HG02763 (cell line): ENCODE data around the gene PROCR.
"Not testable (repeated sequence)": the region's sequence is repeated elsewhere in the genome, so short reads cannot be mapped to it uniquely, and the experiment has no call there.

Experiments used
- ATAC-seq: cut with Tn5 transposase; IDR thresholded peaks from one replicate; pipeline ENCODE4 v1.9.1; 2021; ENCODE audit warnings: mild to moderate bottlenecking, moderate library complexity; ENCODE audit not compliant: unreplicated experiment

The PROCR gene

DNA sequence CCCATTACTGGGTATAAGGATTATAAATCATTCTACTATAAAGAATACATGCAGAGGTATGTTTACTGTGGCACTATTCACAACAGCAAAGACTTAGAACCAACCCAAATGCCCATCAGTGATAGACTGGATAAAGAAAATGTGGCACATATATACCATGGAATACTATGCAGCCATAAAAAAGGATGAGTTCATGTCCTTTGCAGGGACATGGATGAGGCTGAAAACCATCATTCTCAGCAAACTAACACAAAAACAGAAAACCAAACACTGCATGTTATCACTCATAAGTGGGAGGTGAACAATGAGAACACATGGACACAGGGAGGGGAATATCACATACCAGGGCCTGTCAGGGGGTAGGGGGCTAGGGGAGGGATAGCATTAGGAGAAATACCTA, 7.3 kb upstream of the PROCR start:
- ATAC-seq = not testable (repeated sequence)

DNA sequence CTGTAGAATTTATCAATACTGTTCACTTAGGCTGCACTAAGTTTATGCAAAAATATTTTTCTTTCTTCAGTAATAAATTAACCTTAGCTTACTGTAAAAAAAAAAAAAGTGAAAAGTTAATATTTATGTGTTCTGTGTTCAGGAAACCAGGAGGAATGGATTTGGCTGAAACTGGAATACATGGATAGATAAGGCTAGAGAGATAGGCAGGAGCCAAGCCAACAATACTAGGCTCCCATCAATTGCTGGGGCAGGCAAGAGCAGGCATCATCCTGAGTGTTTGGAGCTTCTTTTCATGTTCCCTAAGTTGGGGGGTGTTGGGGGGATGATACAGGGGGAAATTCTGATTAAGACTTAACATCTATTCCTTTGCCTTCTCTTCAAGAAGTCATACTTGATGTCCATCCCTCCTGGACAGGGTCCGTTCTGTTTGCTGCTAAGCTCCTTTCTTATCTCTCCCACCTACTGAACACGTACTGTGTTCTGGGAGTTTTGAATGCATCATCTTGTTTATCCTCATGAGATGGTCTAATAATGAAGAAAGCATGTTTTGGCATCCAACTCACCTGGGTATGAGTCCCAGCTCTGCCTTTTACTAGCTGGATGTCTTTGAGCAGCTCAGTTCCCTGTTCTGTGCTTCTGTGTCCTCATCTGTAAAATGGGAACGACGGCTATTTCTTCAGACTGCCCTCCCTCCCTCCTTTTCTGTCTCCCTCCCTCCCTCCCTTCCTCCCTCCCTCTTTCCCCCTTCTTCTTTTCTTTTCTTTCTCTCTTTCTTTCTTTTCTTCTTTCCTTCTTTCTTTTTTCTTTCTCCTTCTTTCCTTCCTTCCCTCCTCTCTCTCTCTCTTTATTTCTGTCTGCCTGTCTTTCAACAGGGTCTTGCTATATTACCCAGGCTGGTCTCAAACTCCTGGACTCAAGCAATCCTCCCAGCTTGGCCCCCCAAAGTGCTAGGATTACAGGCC, 6.4 kb upstream of the PROCR start:
- no peak for ATAC-seq

GRCh38 chr20:35166242-35166830, 5.5 kb upstream of the PROCR start:
- no peak for ATAC-seq

DNA sequence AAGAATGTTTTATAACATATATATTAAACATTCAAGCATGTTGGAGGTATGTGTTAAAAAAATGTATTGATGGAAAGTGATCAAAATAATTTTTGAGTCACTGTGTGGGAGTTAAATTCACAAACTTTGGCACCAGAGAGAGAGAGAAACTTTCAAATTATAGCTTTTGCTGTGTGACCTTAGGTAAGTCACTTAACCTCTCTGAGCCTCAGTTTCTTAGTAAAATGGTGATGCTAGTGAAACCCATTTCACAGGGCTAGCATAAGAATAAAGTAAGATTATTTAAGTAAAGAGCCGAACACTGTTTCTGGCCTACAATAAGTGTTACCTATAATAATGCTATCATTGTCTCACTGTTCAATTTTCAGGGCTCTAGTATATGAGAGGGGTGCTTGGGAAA, 4.1 kb upstream of the PROCR start:
- ATAC-seq = no peak

DNA sequence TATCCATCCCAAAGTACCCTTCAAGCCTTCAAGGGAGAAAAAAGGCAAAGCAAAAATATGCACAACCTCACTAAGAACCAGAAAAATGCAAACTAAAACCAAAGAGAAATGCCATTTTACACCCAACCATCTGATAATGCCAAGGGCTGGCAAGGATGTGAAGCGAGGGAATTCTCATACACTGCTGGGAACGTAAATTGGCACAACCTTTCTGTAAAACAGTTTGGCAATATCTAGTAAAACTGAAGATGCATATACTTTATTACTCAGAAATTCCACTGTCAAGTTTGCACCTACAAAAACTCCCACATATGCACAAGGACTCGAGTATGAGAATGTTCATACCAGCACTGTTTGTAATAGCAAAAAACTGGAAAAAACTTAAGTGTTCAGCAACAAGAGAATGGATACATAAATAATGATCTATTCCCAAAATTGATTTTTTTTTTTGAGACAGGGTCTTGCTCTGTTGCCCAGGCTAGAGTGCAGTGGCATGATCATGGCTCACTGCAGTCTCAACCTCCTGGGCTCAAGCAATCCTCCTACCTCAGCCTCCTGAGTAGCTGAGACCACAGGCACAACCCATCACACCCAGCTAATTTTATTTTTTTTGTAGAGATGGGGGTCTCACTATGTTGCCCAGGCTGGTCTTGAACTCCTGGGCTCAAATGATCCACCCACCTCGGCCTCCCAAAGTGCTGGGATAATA, 3.0 kb upstream of the PROCR start:
- not testable (repeated sequence) for ATAC-seq

DNA sequence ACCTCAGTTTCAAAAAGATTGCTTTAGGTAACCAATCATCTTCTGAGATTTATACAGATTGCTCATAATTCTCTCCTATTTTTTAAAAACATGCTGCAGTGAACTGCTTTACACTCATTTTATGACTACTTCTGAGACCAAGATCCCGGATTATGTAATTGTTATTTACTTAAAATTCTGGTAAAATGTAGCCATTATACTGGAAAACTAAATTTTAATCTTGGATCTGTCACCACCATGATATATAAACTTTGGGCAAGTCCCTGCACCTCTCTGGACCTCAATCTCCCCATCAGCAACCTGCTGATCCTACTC, 477 bp upstream of the PROCR start:
- no peak for ATAC-seq

DNA sequence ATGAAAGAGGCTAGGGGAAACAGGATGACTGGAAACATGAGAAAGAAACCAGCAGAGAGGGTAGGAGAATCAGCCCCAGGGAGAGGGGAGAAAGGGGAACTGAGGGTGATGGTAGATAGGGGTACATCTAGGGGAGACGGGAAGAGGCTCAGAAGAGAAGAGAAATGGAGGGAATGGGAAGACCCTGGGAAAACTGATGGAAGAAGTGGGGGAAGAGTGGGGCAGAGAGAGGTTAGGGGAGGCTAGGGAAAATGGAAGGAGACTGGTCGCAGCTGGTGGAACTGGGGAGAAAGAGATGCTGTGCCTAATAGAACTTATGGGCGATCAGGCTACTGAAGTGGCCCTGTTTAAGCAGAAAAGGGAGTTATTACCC, 548 bp downstream of the PROCR start:
- no peak for ATAC-seq

DNA sequence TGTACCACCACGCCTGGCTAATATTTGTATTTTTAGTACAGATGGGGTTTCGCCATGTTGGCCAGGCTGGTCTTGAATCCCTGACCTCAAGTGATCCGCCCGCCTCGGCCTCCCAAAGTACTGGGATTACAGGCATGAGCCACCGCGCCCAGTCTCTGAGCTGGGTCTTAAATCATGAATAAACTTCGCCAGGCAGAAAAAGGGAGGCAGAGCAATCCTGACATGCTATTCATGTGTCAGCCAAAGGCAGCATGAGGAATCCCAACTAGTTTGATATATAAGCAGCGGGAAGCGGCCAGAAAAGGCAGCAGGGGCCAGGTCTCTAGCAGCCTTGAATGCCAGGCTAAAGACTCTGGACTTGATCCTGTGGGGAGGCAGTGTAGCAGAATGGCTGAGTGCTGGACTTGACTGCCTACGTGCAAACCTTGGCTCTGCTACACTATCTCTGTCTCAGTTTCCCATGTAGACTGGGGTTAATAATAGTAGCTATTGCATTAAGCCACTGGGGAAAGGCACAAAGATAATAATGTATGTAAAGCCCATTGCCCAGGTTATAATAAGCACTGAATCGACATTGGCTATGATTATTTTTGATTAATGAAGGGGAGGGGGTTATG, 1.8 kb downstream of the PROCR start:
- no peak for ATAC-seq

- no peak for ATAC-seq
Measured at GRCh38 chr20:35174458-35175216, 2.8 kb downstream of the PROCR start.

- ATAC-seq = no peak
Measured at GRCh38 chr20:35176132-35176531, 4.3 kb downstream of the PROCR start.

- no peak for ATAC-seq
Measured at GRCh38 chr20:35179292-35180212, 7.7 kb downstream of the PROCR start.

DNA sequence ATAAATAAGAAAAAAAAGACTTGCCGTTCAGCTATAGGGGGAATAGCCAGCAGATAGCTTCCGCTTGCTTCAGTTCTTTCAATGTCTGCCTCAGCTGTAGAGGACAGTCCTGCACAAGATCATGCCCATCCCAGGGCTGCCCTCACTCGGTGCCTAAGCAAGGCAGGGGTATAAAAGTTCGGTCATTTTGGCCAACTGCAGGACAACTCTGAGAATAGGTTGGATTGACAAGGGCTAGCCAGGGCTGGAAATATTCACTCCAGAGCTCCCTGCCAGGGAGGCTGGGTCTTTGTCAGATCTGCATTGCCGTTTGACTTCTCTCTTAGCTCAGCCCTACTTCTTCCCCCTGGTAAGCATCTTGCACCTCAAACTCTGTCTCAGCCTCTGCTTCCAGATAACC, 8.4 kb downstream of the PROCR start:
- ATAC-seq = no peak

DNA sequence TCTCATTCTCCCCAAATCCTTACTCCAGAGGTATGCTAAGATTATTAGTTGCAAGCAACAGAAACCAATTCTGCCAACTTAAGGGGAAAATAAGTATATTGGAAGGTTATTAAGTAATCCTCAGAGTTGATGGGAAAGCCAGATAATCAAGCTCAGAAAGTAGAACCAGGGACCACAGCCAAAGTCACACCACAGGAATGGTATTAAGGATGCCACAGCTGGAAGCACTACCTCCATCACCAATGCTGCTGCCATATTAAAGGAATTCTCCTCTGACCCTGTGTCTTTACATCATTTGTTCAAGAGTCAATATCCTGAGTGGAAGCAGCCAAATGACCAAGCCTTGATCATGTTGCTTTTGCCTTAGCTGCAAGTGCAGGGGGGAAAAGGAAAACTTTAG, 9.9 kb downstream of the PROCR start:
- no peak for ATAC-seq

DNA sequence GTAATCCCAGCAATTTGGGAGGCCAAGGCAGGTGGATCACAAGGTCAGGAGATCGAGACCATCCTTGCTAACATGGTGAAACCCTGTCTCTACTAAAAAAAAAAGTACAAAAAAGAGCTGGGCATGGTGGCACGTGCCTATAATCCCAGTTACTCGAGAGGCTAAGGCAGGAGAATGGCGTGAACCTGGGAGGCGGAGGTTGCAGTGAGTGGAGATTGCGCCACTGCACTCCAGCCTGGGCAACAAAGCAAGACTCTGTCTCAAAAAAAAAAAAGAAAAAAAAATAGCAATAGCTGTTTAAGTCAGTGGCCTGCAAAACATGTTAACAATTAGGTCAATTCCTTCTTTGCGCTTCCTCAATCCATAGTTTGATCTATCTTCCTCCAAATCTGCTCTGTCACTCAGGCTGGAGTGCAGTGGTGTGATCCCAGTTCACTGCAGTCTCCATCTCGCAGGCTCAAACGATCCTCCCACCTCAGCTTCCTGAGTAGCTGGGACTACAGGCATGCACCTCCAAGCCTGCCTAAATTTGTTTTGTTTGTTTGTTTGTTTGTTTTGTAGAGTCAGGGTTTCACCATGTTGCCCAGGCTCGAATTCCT, 14.9 kb downstream of the PROCR start:
- ATAC-seq = not testable (repeated sequence)

DNA sequence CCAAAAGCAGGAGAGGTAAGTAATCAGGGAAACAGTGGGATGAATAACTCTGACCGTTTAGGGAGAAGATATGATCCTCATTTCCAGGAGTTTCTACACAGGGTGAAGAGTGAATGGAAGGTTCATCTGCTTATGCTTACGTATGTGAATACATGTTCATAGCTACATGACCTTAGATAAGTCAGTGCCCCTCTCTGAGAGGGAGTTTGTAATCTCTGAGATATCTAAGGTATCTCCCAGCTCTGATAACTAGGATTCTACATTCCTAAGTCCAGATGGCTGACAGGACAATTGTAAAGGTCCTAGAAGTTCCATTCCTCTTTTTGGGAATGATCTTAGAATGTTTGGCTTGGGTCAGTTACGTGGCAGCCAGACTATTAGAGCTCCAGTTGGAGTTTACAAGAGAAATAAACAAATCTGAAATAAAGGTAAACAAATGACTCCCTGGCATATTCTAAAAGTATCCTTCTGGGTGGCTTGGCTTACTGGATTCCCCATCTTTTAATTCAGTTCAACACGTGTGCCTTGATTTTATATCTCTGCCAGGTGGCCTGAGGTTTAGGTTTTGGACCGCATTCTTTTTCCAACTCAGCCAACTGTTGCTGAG, 15.8 kb downstream of the PROCR start:
- no peak for ATAC-seq

GRCh38 chr20:35189223-35189622, 17.4 kb downstream of the PROCR start:
- not testable (repeated sequence) for ATAC-seq

DNA sequence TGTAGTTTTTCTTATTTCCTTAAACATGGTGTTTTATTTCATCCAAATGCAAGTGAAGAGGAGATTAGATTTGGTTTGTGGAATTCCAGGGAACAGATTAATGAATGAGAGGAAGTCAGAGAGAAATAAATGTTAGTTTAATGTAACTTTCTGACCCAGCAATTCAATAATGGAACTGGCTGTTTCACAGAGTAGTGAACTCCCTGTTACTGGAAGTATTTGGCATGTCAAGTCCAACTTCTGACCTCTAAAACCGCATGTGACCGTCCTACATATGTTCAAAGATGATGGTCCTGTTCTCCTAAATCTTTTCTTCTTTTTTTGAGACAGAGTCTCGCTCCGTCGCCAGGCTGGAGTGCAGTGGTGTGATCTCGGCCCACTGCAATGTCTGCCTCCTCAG, 18.7 kb downstream of the PROCR start:
- no peak for ATAC-seq

DNA sequence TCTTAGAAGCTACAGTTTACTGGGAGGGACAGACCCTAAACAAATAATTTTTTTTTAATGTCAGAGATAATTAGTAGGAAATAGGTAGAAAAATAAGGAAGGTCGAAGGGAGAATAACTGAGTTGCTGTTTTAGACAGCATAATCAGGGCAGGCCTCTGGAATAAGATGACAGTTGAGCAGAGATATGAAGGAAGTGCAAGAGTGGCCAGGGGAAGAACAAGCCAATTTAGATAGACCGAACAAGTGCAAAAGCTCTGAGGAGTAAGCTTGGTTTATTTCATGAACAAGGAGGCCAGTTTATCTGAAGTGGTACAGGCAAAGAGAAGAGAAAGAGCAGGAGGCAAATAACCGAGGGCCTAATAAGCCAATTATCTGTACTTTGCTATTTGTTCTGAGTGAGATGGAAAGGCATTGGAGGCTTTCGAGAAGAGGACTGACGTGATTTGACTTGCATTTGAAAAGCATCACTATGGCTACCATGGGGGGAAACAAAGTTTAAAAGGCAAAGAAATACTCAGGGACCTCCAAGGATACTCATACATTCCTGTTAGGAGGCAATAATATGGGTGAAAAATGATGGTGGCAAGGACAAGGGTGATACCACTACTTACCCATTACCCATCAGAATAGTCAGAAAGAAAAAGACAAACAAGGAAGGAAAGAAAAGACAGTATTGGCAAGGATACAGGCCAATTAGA, 19.7 kb downstream of the PROCR start:
- ATAC-seq = no peak
